GM19099 (cell line): ENCODE results near the gene SLC27A4.

ENCODE experiments used
- POLR2A ChIP-seq: IDR thresholded peaks from 3 replicates; pipeline ENCODE4 v1.6.1; 2011; ENCODE audit warnings: low read depth; ENCODE audit not compliant: insufficient read length; ENCODE audit errors: extremely low read depth

SLC27A4 gene

GRCh38 chr9:128339761-128340690, at the start of gene SLC27A4:
SLC27A4 (plus strand) TSS chr9:128340527; CDS start chr9:128343133, 2,606 bp downstream.
- peak; percentile 46 for TF ChIP-seq POLR2A

GRCh38 chr9:128292009-128292408, 48.3 kb upstream of the SLC27A4 start:
- no peak for TF ChIP-seq POLR2A

DNA sequence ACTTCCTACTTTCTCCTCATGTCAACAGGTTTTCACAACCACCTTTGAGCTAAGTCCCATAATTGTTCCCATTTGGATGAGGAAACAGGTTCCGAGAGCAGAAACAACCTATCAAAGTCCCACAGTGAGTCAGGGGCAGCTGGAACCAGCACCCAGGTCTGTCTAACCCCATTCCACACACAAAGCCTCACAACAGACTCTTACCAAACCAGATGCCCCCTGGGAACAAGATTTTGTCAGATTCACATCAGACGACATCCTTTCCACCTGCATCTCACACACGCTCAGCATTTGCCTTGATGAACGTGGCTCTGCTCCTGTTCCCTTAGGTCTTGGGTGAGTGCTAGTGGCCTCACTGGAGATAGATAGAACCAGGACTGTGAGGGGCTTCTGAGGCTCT, 47.2 kb upstream of the SLC27A4 start:
- TF ChIP-seq POLR2A = no peak

- no peak for TF ChIP-seq POLR2A
These were observed 46.2 kb upstream of the SLC27A4 start for GRCh38 chr9:128294142-128294541.

DNA sequence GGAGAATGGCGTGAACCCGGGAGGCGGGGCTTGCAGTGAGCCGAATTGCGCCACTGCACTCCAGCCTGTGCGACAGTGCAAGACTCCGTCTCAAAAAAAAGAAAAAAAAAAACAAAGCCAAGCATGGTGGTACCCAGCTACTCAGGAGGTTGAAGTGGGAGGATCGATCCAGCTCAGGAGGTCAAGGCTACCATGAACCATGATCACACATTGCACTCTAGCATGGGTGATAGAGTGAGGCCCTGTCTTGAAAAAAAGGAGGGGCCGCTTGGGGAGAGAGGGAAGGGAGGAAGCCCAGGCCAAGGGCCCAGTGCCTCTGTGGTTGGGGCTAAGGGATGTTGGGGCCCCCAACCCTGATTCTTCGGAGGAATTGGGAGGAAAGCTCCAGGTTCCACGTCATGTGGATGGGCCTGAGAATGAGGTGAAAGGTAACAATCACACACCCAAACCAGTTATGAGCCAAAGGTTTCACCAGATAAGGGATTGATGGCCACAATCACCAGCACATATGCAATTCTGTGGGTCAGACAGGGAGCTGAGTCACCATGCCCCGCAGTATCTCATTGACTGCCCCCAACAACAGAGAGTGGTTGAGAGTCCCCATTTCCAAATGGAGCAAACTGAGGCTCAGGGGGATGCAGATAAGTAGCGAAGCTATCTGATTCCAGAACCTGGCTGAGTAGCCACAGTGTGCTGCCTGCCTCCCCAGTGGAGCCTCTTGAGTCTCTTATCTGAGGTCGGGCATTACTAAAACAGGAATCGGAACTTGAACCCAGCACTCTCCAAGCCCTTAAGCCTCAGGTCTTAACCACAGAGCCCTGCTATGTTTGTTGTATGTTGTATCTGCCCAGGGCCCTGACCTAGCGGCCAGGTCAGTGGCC, 43.7 kb upstream of the SLC27A4 start:
- TF ChIP-seq POLR2A = no peak

- no peak for TF ChIP-seq POLR2A
These were observed 43.0 kb upstream of the SLC27A4 start for GRCh38 chr9:128297221-128297773.

DNA sequence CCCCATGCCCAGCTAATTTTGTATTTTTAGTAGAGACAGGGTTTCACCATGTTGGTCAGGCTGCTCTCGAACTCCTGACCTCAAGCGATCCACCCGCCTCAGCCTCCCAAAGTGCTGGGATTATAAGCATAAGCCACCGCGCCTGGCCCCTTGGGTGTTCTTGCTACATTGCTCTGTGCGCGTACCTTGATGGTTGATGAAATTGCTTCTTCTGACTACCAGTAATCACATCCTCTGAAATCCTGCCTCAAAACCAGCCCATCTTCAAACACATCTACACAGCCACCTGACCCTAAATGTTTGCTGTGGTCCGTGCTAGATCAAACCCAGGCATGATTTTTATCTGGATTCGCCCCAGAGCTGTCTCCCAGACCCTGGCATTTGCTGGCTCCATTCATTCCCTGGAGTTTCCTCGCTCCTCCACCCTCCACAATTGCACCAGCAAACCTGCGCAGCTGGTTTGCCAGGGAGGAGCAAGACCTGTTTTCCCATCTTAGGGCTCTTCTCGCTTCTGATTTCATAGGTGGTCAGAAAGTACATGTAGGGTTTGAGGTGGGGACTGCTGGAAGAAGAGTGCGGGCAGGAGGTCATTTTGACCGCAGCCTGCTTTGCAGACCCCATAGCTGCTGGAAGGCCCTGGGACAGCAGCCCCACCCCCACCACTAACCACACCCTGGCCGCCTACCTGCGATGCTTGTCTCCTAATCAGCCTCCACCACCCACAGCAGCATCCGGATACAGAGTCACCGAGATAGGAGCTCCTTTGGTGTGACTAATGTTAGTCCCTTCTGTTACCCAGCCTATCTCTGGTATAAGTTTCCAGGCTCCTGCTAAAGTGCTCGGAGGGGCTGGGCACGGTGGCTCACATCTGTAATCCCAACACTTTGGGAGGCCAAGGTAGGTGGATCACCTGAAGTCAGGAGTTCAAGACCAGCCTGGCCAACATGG, 41.5 kb upstream of the SLC27A4 start:
- no peak for TF ChIP-seq POLR2A

DNA sequence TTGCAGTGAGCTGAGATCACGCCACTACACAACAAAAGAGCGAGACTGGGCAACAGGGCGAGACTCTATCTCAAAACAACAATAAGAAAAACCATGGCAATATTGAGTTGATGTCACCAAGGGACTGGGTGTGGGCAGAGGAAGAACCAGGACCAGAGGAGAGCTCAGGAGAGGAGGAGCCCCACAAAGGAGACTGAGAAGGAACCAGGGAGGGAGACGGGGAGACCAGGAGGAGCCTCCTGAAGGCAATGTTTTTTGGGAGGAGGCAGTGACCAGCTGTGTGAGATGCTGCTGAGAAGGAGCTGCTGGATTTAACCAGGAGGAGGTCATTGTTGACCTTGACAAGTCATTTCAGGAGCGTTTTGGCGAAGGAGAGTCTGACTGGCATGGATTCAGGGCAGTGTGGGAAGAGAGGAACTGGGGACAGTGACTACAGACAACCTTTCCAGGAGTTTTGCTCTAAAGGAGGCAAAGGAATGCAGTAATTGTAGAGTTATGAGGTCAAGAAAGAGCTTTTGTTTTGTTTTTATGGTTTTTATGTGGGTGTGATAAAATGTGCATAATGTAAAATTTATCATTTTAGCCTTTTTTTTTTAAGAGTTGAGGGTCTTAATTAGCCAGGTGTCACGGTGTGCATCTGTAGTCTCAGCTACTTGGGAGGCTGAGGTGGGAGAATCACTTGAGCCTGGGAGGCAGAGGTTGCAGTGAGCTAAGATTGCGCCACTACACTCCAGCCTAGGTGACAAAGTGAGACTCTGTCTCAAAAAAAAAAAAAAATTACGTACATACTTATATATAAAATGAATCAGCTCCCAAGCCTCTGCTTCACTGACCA, 36.0 kb upstream of the SLC27A4 start:
- no peak for TF ChIP-seq POLR2A

DNA sequence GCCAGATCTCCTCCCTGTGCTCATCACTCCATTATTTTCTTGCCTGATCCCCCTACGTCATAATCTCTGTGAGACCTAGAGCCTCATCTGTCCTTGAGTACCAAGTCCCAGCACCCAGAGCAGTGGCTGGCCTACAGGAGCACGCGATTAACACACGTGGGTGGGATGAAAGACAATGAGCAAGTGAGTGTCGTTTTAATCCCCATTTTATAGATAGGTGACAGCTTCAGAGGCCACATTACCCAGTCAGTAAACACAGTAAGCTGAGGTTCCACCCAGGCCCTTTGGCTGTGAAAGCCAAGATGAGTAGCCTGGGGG, 35.4 kb upstream of the SLC27A4 start:
- no peak for TF ChIP-seq POLR2A

DNA sequence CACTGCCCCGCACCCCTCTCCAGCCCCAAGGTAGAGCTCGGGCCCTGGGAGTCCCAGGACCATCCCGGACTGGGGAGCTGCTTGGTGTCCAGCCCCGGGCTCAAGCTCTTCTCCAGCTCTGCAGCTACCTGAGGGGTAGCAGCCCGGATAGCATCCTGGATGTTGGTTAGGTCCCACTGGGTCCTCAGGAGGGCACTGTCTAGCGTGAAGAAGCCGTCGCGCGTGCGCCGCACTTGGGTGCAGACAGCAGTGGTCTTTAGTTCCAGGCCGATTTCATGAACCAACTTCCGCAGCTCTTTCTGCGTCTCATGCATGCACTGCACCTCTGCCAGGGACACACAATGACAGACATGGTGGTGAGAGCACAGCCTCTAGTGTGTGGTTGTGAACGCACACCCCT, 30.8 kb upstream of the SLC27A4 start:
- TF ChIP-seq POLR2A = no peak

DNA sequence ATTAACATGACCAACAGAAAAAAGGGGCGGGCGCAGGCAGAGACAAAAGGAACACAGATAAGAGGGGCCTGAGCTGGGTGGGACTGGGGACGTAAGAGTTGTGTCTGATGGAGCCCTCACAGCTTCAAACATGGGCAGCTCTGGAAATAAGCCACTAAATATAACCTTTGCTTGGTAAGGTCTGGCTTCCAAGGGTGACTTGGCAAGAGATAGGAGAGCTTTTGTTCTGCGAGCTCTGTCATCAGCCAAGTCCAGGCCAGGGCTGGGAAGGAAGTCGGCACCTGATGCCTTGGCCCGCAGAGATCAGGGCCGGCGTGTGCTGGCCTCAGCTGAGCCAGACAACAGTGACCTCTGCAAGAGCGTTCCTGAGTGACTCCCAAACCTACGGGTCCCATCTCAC, 29.9 kb upstream of the SLC27A4 start:
- no peak for TF ChIP-seq POLR2A

DNA sequence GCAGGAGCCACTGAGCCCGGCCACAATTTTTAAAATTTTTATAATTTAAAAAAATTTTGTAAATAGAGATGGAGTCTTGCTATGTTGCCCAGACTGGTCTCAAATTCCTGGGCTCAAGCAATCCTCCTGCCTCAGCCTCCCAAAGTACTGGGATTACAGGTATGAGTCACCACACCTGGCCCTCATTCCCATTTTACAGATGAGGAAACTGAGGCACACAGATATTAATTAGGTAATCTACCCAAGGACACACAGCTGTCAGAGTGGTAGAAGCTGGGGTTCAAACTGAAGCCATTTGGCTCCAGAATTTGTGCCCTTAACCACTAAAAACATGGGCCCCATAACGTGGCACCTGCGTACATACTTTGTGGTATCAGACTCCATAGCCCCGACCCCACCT, 25.6 kb upstream of the SLC27A4 start:
- no peak for TF ChIP-seq POLR2A

DNA sequence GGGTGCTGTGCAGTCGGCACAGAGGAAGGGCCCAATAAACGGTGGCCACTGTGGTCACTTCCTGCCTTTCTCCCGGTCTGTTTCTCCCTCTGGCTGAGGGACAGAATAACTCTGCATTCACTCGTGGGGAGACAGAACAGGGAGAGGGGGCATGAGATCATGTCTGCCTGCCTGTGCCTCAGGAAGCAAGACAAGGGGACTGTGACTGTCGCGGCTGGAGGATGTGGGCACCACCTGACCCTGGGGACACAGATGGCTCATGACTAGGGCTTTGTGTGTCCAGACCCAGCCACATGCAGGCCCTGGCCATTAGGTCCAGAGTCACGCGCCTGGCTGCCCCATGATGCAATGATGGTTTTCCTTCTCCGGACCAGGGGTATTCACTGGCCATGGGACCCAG, 23.9 kb upstream of the SLC27A4 start:
- TF ChIP-seq POLR2A = no peak

DNA sequence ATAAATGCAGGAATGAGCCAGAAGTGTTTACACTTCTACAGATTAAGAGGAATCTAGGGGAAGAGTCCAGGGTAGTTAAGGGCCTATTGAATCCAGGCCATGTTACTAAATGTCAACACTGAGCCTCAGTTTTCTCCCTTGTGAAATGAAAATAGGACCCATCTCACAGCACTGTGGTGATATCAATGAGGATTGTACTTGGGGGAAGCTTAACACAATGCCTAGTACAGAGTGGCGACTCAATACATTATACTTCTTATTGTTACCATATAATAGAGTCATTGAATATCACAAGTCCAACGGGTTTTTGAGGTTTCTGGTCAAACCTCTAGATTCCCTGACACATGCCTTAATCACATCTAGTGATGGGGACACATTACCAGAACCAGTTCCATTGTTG, 22.7 kb upstream of the SLC27A4 start:
- TF ChIP-seq POLR2A = no peak
